ENCODE data around the gene KIF16B. TPM values are rescaled to one million over a fixed set of nuclear protein-coding genes. Genes with fewer than 3 reads are reported as not detected.

Gene KIF16B
- total RNA-seq, 4 donors from 2014 or later = 19.9 to 40.2 (median 20.5) TPM

GRCh38 chr20:16539280-16540021 lies 33.8 kb downstream of the KIF16B start:
- WGBS, 2 donors = 56 to 61% methylated on average over 5 of the region's 5 CpGs
- H3K27ac ChIP-seq = peak overlapping the region in 2 of 4 donors; percentile 17 to 65
- TF ChIP-seq CTCF (IDR thresholded peaks at IDR 0.05) (no peak), EP300 (IDR thresholded peaks at IDR 0.05) (no peak), POLR2A (IDR thresholded peaks at IDR 0.05) (no peak)
- H3K9me3 ChIP-seq = no peaks in the 10 kb centered on the region
- peaks cover 0 to 38% (median 15%) of the 10 kb centered on the region in 4 donors for H3K4me1 ChIP-seq
- no peaks in the 10 kb centered on the region for H3K27me3 ChIP-seq
- H3K4me3 ChIP-seq = no peak overlapping the region
- no peaks in the 10 kb centered on the region for H3K36me3 ChIP-seq
- no peak for DNase-seq (ENCODE audit: low spot score in 2 of 2)

GRCh38 chr20:16538779-16539178 lies 34.5 kb downstream of the KIF16B start:
- H3K27ac ChIP-seq = peak overlapping the region in 1 of 4 donors; percentile 65
- no peak for TF ChIP-seq CTCF (IDR thresholded peaks at IDR 0.05)
- TF ChIP-seq POLR2A (IDR thresholded peaks at IDR 0.05) = no peak
- no peak for TF ChIP-seq EP300 (IDR thresholded peaks at IDR 0.05)
- WGBS, 2 donors = 79 to 96% methylated on average over 4 of the region's 4 CpGs
- no peaks in the 10 kb centered on the region for H3K27me3 ChIP-seq
- H3K36me3 ChIP-seq = no peaks in the 10 kb centered on the region
- peaks cover 0 to 34% (median 15%) of the 10 kb centered on the region in 4 donors for H3K4me1 ChIP-seq
- H3K9me3 ChIP-seq = no peaks in the 10 kb centered on the region
- DNase-seq (ENCODE audit: low spot score in 2 of 2) = no peak
- H3K4me3 ChIP-seq = no peak overlapping the region

GRCh38 chr20:16537918-16538317 lies 35.3 kb downstream of the KIF16B start:
- no peak for DNase-seq (ENCODE audit: low spot score in 2 of 2)

GRCh38 chr20:16537025-16537665 lies 36.1 kb downstream of the KIF16B start:
- Histone ChIP-seq H3K27me3 (no peaks in the 10 kb centered on the region), H3K4me1 (peaks cover 0 to 33% (median 15%) of the 10 kb centered on the region in 4 donors), H3K27ac (no peak overlapping the region), H3K4me3 (no peak overlapping the region), H3K9me3 (no peaks in the 10 kb centered on the region), H3K36me3 (no peaks in the 10 kb centered on the region)
- 76 to 82% methylated on average over 4 of the region's 4 CpGs for WGBS, 2 donors
- TF ChIP-seq EP300 (IDR thresholded peaks at IDR 0.05) = no peak
- no peak for TF ChIP-seq CTCF (IDR thresholded peaks at IDR 0.05)
- no peak for TF ChIP-seq POLR2A (IDR thresholded peaks at IDR 0.05)
- DNase-seq (ENCODE audit: low spot score in 2 of 2) = no peak

More at GRCh38 chr20:16537918-16538317, 35.3 kb downstream of the KIF16B start:
- WGBS, 2 donors = 88 to 94% methylated on average over 2 of the region's 2 CpGs
- Histone ChIP-seq H3K4me1 (peaks cover 0 to 34% (median 15%) of the 10 kb centered on the region in 4 donors), H3K4me3 (no peak overlapping the region), H3K27me3 (no peaks in the 10 kb centered on the region), H3K9me3 (no peaks in the 10 kb centered on the region), H3K27ac (no peak overlapping the region), H3K36me3 (no peaks in the 10 kb centered on the region)
- TF ChIP-seq CTCF (IDR thresholded peaks at IDR 0.05) (no peak), EP300 (IDR thresholded peaks at IDR 0.05) (no peak), POLR2A (IDR thresholded peaks at IDR 0.05) (no peak)

GRCh38 chr20:16535277-16535676 lies 38.0 kb downstream of the KIF16B start:
- TF ChIP-seq POLR2A (IDR thresholded peaks at IDR 0.05) (no peak), EP300 (IDR thresholded peaks at IDR 0.05) (no peak), CTCF (IDR thresholded peaks at IDR 0.05) (no peak)
- H3K4me3 ChIP-seq = no peak overlapping the region
- no peaks in the 10 kb centered on the region for H3K9me3 ChIP-seq
- WGBS, 2 donors = 93% methylated on average over 2 of the region's 2 CpGs
- H3K36me3 ChIP-seq = no peaks in the 10 kb centered on the region
- DNase-seq (ENCODE audit: low spot score in 2 of 2) = no peak
- H3K27ac ChIP-seq = no peak overlapping the region
- H3K27me3 ChIP-seq = no peaks in the 10 kb centered on the region
- H3K4me1 ChIP-seq = peaks cover 0 to 14% (median 5%) of the 10 kb centered on the region in 4 donors
